Tibial nerve (tissue), 4 donors: Measurements from ENCODE around the gene SFI1. TPM values are rescaled to one million over a fixed set of nuclear protein-coding genes. Genes with fewer than 3 reads are reported as not detected.

ENCODE experiments used
- DNase-seq, 2 donors: peaks; one replicate each; pipeline ENCODE4 v3.0.0-alpha.2; 2019; ENCODE audit warnings: low spot score in 2 of 2
- H3K27ac ChIP-seq, 4 donors: fragments of 200-600 bp; sonication (generic) in 3 of 4; one replicate each; pipeline ENCODE4 v1.5.1; 2017 to 2019; ENCODE audit warnings: mild to moderate bottlenecking in 1 of 4
- H3K27me3 ChIP-seq, 2 donors: fragments of 200-600 bp; sonication (generic) in 1 of 2; one replicate each; pipeline versions ENCODE4 v1.5.1 to v1.6.0; 2017 to 2019
- H3K36me3 ChIP-seq, 3 donors: fragments of 200-600 bp; sonication (generic); one replicate each; pipeline ENCODE4 v1.5.1; 2018 to 2019
- H3K4me1 ChIP-seq, 4 donors: fragments of 200-600 bp; sonication (generic) in 3 of 4; one replicate each; pipeline ENCODE4 v1.5.1; 2017 to 2019
- H3K4me3 ChIP-seq, 4 donors: fragments of 200-600 bp; sonication (generic) in 3 of 4; one replicate each; pipeline ENCODE4 v1.5.1; 2017 to 2019; ENCODE audit warnings: mild to moderate bottlenecking in 1 of 4, moderate library complexity in 1 of 4
- H3K9me3 ChIP-seq, 4 donors: fragments of 200-600 bp; sonication (generic) in 3 of 4; one replicate each; pipeline ENCODE4 v1.5.1; 2017 to 2019
- EP300 ChIP-seq, 2 donors: sonication (generic); formaldehyde crosslinking; IDR thresholded peaks; one replicate each; pipeline ENCODE4 v1.6.1; 2017; ENCODE audit warnings: antibody characterized with exemption in 2 of 2, mild to moderate bottlenecking in 1 of 2
- POLR2A ChIP-seq, 2 donors: fragments of 450-650 bp; IDR thresholded peaks; one replicate each; pipeline ENCODE4 v1.6.1; 2017; ENCODE audit warnings: antibody characterized with exemption in 2 of 2, mild to moderate bottlenecking in 2 of 2, moderate library complexity in 2 of 2
- WGBS, 2 donors: methylation state at CpG; one replicate each; pipeline ENCODE4 v1.1.5; 2018; 5-methylcytosine and 5-hydroxymethylcytosine counted together
- total RNA-seq, 4 donors: library from RNA; depleted of rRNA; stranded (reverse); fragments of >200 nt; gene quantifications; one replicate each; pipeline ENCODE4 v1.1.0, GENCODE V29; 2016
- TF ChIP-seq, protein P1 (sequence below), 5 experiments: fragments of 200-600 bp in 3 of 5; fragments of 450-650 bp in 2 of 5; sonication (generic) in 3 of 5; IDR thresholded peaks; one replicate each; pipeline ENCODE4 v1.5.1; 2016 to 2019; ENCODE audit warnings: antibody characterized with exemption in 5 of 5, mild to moderate bottlenecking in 3 of 5, moderate library complexity in 2 of 5

SFI1 gene
- total RNA-seq, 4 donors from 2014 or later: 30.4 to 66.9 (median 49.5) TPM

DNA sequence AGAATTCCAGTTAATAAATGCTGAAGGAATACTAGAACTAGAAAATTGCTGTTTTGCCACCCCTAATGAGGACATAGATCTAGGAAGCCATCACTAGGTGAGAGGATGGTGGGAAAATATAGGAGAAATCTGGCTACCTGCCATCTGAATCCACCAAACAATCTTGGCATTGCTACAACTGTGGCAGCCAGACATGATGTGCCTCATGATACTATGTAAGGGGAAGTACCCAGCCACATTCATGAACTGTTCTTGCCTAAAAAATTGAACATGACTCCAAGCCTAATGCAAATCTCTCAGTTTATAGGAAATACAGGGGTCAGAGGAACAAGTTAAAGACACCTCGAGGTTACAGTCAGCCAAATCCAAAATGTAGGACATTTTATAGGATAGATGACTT, 72.8 kb downstream of the SFI1 start:
- Histone ChIP-seq H3K4me1 (no peaks in the 10 kb centered on the region), H3K27ac (no peak overlapping the region), H3K4me3 (no peak overlapping the region), H3K36me3 (peaks cover 0 to 32% (median 0%) of the 10 kb centered on the region in 3 donors), H3K9me3 (no peaks in the 10 kb centered on the region), H3K27me3 (no peaks in the 10 kb centered on the region)
- no peak for TF ChIP-seq POLR2A (IDR thresholded peaks at IDR 0.05)
- TF ChIP-seq, protein P1, sequence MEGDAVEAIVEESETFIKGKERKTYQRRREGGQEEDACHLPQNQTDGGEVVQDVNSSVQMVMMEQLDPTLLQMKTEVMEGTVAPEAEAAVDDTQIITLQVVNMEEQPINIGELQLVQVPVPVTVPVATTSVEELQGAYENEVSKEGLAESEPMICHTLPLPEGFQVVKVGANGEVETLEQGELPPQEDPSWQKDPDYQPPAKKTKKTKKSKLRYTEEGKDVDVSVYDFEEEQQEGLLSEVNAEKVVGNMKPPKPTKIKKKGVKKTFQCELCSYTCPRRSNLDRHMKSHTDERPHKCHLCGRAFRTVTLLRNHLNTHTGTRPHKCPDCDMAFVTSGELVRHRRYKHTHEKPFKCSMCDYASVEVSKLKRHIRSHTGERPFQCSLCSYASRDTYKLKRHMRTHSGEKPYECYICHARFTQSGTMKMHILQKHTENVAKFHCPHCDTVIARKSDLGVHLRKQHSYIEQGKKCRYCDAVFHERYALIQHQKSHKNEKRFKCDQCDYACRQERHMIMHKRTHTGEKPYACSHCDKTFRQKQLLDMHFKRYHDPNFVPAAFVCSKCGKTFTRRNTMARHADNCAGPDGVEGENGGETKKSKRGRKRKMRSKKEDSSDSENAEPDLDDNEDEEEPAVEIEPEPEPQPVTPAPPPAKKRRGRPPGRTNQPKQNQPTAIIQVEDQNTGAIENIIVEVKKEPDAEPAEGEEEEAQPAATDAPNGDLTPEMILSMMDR (IDR thresholded peaks at IDR 0.05): no peak
- TF ChIP-seq EP300 (IDR thresholded peaks at IDR 0.05): no peak
- DNase-seq: no peak
- WGBS, 2 donors: 88 to 97% methylated on average over 1 of the region's 1 CpG

DNA sequence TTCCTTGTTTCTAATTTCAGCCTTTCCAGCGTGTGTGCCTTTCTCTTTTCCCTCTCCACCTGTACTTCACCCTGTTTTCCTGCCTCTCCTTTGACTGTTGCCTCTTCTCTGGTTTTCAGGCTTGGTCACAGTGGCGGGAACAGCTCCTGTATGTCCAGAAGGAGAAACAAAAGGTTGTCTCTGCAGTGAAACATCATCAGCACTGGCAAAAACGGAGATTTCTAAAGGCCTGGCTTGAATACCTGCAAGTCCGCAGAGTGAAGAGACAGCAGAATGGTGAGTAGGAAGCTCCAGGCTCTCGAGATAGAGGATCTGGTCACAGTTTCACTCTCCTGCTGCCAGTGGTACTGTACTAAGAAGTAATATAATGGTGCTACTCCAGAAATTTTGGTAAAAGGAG, 76.6 kb downstream of the SFI1 start:
- WGBS, 2 donors: 81 to 92% methylated on average over 5 of the region's 5 CpGs

DNA sequence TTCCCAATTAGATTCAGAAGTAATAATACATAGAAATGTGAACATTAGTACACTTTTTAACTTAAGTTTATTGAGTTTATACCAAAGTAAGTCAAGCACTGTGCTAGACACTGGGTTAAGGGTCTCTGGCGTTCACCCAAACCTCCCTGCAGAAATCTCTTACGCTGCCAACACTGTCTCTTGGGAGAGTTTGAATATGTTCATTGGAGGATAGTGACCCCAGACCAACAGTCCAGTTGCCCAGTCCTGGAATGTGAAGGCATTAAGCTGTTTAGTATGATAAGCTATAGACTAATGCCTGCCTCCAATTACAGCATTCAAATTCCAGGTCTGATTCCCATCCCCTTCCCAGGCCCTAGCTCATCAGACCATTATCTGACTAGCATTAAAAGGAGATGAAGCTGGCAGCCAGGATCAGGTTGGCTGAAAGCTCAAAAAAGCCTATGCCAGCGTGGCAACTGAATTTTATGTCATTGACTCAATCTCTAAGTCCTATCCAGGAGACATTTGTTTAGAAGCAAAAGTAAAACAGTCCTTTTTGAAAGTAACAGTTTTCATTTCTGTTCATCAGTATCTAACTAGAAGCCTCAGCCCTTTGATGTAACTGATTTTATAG, 77.8 kb downstream of the SFI1 start:
- Histone ChIP-seq H3K4me1 (no peaks in the 10 kb centered on the region), H3K36me3 (peaks cover 0 to 60% (median 0%) of the 10 kb centered on the region in 3 donors), H3K4me3 (no peak overlapping the region), H3K27ac (no peak overlapping the region), H3K27me3 (no peaks in the 10 kb centered on the region), H3K9me3 (no peaks in the 10 kb centered on the region)
- 56 to 67% methylated on average over 3 of the region's 3 CpGs for WGBS, 2 donors
- TF ChIP-seq POLR2A (IDR thresholded peaks at IDR 0.05): no peak
- TF ChIP-seq, protein P1 (IDR thresholded peaks at IDR 0.05): no peak
- no peak for TF ChIP-seq EP300 (IDR thresholded peaks at IDR 0.05)
- DNase-seq: no peak

More for the DNA sequence above, 76.6 kb downstream of the SFI1 start:
- H3K36me3 ChIP-seq: peaks cover 0 to 48% (median 0%) of the 10 kb centered on the region in 3 donors
- H3K27ac ChIP-seq: no peak overlapping the region
- H3K27me3 ChIP-seq: no peaks in the 10 kb centered on the region
- DNase-seq: no peak
- H3K9me3 ChIP-seq: no peaks in the 10 kb centered on the region
- TF ChIP-seq EP300 (IDR thresholded peaks at IDR 0.05): no peak
- TF ChIP-seq, protein P1 (IDR thresholded peaks at IDR 0.05): no peak
- no peak for TF ChIP-seq POLR2A (IDR thresholded peaks at IDR 0.05)
- no peaks in the 10 kb centered on the region for H3K4me1 ChIP-seq
- no peak overlapping the region for H3K4me3 ChIP-seq

DNA sequence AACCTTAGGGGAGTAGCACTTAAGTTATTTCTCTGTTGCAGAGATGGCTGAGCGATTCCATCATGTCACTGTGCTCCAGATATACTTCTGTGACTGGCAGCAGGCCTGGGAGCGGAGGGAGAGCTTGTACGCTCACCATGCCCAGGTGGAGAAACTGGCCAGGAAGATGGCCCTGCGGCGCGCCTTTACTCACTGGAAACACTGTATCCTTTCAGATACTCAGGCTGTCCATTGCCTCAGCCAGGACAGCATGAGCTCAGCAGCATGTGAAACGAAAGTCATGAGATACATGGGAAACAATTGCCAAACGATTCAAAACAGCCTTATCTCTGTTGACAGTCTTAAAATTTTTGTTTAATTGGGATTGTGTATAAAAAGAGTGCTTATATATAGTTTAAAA, 78.9 kb downstream of the SFI1 start:
- H3K4me1 ChIP-seq: no peaks in the 10 kb centered on the region
- peaks cover 0 to 69% (median 0%) of the 10 kb centered on the region in 3 donors for H3K36me3 ChIP-seq
- TF ChIP-seq, protein P1 (IDR thresholded peaks at IDR 0.05): no peak
- TF ChIP-seq EP300 (IDR thresholded peaks at IDR 0.05) (no peak), POLR2A (IDR thresholded peaks at IDR 0.05) (no peak)
- no peaks in the 10 kb centered on the region for H3K9me3 ChIP-seq
- WGBS, 2 donors: 91 to 93% methylated on average over 8 of the region's 8 CpGs
- no peak overlapping the region for H3K27ac ChIP-seq
- no peak overlapping the region for H3K4me3 ChIP-seq
- H3K27me3 ChIP-seq: no peaks in the 10 kb centered on the region
- DNase-seq: no peak

DNA sequence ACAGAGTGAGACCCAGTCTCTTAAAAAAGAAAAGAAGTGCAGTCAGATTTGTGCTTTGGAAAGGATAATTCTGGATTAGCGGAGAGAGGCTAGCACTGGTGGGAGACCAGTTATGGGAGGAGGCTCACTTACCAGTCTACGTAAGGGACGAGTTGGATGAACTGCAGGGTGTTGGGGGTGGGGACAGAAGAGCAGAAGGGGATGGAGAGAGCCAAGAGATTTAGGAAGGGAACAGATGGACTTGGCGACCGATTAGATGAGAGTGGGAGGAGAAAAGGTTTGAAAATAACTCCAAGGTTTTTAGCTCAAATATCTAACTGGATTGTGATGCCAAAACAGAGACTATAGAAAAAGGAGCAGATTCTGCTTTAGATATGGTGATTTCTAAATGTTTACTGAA, 81.4 kb downstream of the SFI1 start:
- TF ChIP-seq, protein P1 (IDR thresholded peaks at IDR 0.05): no peak
- Histone ChIP-seq H3K27me3 (no peaks in the 10 kb centered on the region), H3K36me3 (peaks cover 0 to 71% (median 0%) of the 10 kb centered on the region in 3 donors), H3K4me1 (no peaks in the 10 kb centered on the region), H3K27ac (no peak overlapping the region), H3K9me3 (no peaks in the 10 kb centered on the region), H3K4me3 (no peak overlapping the region)
- 82 to 85% methylated on average over 5 of the region's 5 CpGs for WGBS, 2 donors
- DNase-seq: no peak
